NCI-H748 (cell line): ENCODE results near the gene CTIF.
"Not testable (repeated sequence)": the region's sequence is repeated elsewhere in the genome, so short reads cannot be mapped to it uniquely, and the experiment has no call there.

Source experiments
- DNase-seq: peaks from one replicate; lab custom pipeline; 2025; ENCODE audit not compliant: unreplicated experiment; lab: John Stamatoyannopoulos, UW

The CTIF gene

DNA sequence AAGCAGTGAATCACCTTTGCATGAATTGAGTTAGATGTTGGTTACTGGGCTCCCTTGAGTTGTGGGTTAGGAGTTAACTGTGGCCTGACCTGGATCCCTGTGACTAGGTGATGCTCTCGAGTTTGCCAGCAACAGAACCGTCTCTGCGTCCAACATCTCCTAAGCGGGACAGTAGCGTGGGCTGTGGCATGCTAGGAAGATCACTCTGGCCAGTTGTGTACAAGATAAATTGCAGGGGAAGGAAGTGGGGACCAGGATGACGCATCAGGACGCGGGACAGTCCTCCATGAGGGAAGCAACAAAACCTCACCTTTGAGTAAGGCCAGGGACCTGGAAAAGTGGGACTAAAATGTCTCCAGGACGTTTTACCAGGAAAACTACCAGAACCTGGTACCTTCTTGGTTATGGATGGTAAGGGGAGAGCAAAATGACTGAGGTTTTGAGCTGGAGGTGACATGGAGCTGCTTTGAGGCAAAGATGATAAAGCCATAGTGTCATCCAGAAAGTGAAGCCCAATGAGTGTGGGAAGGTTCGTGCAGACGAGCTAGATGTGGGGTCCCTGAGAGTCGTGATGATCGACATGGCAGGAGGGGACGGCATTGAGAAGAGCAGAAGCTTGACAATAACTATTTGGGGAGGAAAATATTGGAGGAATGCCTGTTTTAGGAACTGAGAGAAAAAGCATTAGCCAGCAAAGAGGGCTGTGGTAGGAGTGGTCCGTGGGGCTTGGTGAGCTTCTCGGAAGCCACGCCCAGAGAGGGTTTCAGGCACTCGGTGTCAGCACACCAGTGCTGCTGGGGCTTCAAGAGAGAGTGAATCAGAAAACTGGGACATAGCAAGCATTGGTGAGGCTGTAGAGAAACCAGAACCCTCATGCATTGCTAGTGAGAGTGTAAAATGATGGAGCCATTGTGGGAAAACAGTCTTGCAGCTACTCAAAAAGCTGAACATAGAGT, 316.9 kb downstream of the CTIF start:
- no peak for DNase-seq

DNA sequence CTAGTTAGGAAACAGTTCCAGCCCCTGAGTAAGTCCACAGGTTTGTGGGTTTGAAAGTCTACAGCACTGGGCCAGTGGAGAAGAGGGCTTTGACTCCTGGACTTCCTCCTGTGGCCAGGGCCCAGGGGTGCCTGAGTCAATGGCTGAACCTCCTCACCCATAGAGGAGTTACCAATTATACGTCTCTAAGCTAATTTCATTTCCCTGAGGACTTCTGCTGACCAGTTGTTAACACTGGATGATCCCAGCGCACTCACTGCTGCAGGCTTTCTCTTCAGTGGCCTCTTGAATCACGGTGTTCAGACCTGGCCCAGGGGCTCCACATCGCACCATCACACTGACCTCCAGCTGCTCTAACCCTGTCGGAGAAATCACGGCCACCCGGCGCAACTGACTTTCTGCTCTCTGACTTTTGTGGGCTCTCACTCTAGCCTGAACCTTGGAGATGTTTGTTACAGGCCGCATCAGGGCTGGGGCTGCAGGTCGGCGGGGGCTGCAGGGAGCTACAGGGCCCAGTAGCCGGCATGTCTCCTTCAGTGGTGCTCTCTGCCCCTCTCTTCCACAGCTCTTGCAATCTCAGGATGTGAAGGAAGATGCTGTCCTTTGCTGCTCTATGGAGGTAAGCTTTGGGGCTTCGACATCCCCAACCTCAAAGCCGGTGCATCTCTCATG, 318.3 kb downstream of the CTIF start:
- no peak for DNase-seq

DNA sequence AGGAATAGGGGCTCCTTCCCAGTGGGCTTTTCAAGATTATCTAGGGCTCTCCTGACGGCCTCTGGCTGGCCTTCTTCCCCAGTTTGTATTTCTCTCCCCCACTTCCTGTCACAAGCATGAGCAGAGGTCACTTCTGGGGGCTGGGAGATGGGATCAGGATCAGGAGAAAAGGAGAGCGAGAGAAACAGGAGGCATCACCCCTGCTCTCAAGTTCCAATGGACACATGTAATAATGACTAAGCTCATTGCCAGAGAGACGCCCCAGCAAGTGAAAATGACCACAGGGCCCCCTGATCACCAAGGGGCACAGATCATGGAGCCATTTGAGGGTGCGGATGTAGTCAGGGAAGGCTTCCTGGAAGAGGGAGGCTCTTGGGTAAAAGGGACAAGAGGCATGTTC, 319.8 kb downstream of the CTIF start:
- no peak for DNase-seq

DNA sequence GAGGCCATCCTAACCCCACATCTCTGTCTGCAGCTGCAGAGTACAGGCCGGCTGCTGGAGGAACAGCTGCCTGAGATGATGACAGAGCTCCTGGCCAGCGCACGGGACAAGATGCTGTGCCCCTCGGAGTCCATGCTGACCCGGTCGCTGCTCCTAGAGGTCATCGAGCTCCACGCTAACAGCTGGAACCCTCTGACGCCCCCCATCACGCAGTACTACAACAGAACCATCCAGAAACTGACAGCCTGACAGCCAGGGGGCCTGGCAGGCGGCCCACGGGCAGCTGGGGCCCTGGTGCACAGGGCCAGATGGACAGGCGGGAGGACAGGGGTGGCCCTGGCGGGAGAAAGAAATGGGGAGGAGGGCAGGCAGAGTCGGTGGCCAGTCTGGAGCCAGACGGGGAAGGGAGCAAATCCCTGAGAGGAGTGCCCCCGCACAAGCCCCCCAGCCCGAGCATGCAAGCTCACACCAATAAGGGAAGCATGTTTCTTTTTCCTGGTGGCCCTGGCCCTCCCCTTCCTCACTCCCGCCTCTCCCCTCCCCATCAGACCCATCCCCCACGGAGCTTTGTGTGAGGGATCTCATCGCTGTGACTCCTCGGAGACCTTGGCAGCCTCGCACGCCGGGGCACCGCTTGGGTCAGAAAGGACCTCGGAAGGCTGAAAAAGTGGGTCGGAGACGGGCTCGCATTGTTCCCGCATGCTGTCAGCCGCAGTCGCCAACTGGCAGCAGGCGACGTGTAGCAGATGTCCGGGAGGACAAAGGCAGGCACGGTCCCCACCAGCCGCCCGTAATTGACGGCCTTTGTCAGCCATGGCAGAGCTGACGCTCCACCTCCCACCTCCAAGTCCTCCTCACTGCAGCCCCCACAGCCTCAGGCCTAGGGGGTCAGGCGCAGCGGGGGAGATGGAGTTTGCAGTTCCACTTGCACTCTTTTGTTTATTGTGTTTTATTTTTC, 320.8 kb downstream of the CTIF start:
- peak; percentile 27 for DNase-seq

DNA sequence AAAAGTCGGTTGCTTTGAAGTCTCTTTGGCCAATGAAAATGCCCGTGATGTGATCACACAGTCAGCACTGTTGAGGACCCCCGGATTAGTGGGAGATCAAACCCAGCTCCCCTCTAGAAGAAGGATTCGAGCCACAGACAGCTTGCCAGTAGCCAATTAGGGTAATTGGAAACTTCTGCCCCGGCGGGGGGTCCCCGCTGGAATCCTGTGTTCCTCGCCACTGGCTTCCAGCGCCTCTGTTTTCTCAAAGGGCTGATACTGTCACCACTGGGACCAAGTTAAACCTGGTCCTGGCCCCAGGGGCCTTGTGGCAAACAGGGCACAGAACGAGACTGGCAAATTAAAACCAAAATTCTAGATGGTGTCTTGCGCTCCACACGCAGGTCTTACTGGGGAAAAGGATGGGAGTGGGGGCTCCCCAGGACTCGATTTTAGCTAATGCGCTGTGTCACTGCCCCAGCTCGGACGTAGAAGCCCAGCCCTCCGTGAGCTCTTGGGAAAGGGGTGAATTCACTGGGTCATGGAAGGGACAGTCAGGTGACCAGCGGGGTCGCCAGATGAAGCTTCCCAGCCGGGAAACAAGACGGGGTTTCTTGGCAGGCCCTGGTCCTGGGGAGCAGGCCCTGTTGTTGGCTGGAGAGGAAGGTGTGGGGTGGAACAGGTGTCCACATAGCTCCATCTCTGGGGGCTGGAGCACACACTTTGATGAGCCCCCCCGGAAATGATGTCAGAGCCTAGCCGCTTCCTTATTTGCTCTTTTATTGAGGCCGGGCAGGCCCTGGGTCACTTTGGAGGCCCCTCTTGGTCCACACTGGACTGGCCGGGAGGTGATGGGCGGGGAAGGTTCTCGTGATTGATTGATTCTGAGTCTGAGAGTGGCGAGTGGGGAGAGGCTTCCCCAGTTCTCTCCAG, 321.7 kb downstream of the CTIF start:
- peak; percentile 21 for DNase-seq

DNA sequence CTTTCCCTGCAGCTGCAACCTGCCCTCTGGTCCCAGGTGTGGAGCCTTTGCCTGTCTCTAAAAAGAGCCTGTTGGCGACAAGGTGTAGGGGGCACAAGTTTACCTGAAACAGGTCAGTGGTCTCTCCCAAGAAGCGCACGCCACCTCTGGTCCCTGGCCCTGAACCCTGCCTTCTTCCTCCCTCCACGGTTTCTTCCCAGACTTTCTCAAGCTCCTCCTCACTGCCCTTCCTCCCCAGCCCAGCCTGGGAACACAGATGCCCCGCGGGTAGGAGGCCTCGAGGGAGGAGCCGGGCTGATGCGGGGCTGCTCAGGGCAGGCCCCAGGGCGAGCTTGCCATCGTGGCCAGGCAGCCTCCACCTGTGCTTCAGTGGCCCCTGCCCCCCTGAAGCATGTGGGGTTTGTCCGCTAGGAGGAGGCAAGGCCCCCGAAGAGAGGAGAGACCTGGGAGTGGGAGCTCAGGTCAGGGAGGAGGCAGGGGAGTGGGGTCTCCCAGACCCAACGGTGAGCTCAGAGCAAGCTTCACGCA, 322.4 kb downstream of the CTIF start:
- DNase-seq, result no peak

DNA sequence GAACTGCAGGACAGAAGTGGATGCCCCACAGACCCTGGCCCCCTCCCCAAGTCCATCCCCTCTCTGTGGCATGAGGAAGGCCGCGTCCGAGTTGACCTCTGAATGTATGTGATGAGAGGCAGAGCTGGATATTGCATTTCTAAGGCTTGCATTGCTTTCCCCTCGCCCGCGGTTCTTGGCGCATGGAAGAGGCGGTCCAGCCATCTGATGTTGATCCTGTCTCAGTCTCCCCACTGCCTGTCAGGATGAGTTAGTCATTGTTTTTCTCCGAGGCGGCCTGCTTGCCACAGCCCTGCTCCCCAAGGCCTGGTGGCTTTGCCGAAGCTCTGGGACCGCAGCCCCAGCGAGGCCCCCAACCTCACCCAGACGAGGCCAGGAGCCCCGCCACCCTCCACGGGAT, 323.3 kb downstream of the CTIF start:
- DNase-seq, result no peak

DNA sequence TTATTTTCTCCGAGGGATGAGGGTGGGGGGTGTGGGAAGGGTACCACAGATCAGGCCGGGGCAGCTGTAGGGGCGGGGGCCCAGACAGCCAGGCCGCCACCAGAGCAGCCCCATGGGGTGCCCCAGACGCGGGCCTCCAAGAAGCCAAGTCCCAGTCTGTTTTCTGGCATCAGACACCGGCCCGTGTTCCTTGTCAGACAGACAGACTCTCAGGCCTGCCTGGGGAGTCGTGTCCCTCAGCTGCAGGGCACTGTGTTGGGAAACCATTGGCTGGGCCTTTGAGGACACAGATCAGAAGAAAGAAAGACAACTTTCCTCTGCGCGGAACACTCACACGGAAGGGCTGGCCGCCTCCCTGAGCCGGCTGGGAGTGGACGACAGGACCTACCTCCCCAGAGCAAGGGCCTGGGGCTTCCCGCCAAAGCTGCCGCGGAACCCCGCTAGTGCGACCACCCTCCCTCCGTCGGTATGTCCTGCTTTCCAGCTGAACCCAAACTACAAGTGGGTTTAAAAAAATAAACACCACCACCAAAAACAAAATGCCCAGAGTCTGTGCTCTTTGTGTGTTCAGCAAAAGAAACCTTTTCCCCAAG, 323.9 kb downstream of the CTIF start:
- no peak for DNase-seq

DNA sequence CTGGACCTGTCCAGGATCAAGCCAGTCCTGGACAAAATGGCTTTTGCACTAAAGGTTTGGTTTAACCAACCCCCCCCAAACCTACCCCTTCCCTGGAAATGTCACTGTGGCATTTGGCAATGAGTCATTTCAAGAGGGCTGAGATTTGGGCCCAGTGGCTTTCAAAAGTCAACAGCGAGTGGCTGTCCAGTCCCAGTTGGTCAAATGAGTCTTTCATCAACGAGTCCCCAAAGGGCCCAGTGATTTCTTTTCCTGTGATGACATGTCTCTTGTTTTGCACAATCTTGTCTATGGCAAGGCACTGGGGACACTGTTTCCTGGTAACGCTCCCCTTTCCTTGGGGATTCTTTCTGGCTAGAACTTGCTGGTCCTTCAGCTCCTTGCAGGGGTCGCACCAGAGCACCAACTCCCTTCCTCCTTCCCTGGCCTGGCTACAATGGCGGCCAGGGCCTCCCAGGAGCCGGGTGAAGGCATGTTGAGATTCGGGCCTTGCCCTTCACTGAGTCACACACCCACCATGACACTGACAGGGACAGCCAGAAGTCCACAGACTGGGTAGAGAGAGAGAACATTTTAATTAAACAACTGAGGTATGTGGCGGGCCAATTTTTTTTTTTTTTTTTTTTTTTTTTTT, 324.7 kb downstream of the CTIF start:
- DNase-seq, result no peak

DNA sequence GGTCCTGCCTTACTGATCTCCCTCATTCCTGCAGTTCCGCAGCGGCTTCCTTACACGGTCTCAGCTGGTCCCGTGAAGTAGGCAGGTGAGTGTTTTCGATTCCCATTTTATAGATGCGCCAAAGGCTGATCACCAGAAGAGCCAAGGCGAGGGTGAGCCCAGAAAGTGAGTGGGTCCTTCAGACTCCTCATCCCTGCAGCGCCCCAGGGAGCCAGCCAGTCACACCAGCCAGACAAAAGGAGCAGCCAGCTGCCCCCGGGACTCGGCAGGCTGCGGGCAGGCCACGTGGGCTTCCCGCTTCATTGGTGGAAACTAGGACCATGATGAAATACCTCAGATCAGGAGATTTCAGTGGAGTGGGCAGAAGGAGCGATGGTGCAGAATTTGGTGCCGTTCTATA, 326.0 kb downstream of the CTIF start:
- DNase-seq, result no peak

DNA sequence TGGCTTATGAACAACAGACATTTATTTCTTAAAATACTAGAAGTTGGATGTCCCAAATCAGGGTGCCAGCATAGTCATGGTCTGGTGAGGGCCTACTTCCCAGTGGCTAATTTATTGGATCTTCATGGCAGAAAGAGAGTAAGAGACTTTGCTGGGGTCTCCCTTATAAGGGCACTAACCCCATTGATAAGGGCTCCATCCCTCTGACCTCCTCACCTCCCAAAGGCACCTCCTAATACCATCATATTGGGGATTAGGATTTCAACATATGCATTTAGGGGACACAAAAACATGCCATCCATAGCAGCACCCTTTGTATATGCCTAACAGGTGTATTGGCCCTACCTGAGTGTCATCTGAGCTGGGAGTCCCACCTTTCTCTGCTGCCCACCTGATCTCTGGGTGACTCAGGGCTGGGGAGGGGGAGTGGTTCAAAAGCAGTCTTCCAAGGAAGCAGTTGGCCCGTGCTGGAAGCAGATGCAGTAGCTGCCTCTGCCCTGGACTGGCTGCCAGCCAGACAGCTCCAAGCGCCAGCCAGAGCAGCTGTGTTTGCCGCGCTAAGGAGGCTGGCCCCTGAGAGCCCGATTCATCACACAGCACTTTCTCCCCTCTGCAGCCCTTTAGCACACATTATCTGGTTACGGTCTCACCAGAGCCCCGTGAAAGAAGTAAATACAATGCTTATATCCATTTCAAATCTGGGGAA, 327.4 kb downstream of the CTIF start:
- DNase-seq, result peak; percentile 82

DNA sequence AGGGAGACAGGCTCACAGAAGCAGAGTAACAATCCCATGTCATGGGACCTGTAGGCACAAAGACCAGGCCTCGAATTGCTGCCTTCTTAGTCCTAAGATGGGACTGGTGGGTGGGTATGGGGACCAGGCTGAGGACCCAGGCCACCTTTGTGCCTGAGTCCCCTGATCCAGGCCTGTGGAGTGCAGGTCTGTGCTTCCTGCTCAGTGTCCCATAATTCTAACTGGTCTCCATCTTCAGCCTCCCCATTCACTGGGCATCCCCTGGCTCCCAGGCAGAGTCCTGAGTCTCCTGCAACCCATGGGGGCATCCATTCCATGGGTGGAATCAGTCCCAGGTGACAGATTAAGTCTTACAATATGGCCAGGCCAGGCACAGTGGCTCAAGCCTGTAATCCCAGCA, 328.0 kb downstream of the CTIF start:
- no peak for DNase-seq

DNA sequence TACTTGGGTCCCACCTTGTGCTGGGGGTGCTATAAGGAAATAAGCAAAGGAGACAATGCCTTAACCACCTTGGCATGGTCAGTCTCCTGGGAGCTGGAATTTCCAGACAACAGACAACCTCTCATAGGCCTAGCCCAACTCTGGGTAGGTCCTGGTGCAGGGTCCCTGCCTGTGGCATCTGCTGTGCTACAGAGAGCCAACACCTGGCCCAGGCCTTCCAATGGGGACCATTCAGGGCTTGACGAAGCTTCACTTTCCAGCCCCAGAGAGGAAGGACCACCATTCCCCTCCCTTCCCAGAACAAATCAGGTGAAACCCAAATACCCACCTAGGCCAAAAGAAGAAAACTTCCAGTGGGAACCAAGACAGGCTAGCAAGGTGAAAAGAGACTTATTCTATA, 329.1 kb downstream of the CTIF start:
- DNase-seq, result no peak

DNA sequence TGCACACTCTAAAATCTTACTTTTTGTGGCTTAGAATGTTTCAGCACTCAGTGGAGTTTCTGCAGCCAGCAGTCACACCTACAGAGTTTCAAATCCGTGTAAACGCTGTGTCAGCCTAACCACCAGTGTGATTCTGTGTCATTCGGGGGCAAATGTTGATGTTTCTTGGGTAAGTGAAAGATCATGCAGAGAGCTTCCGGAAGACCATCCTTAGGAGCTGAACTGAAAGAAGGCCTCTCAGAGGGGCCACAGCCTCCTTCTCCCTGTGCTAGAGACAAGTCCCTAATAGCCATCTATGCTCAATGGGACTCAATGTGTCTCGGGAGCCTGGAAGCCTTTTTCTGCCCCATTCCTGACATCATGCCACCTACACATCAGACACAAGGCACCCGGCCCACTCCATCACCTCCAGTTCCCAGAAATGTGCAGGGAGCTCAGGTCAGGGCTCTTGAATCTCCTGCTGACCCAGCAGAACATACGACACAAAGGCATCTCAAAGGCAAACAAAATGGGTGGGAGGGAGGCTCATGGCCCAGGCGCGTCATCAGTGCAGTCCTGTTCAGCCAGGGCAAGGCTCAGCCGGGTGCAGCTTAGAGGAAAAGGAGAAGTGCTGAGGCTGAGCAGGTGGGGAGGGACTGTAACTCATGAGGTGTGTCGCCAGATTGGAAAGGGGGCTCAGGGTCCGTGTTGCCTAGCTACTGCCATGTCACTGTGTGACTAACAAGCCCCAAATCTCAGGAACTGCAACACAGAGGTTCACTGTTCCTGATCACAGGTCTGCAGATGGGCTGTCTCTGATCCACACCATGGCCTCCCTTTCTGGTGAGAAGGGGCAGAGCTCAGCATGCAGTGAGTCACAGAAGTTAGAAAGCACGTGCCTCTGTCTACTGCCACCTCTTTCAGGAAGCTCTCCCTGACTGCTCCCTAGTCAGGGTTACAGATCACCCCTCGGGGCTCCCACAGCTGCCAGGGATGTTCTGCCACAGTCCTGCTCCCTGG, 329.9 kb downstream of the CTIF start:
- no peak for DNase-seq

DNA sequence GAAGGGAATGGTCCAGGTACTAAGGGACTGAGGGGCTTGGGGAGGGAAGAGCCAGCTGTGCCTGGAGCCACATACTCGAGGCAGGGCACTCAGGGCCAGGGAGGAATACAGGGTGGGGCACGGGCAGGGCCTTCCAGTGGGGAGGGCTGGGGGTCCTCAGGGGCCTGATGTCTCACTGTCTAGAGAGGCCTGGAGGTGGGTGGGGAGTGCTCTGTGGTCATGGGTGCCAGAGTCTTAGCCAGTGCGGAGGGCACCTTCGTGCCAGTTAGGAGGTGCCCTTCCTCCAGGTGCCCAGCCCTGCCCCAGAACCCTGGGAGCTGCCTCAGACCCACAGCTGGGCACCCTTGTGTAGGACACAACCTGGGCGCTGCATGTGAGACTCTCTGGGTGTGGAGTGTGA, 330.8 kb downstream of the CTIF start:
- no peak for DNase-seq

DNA sequence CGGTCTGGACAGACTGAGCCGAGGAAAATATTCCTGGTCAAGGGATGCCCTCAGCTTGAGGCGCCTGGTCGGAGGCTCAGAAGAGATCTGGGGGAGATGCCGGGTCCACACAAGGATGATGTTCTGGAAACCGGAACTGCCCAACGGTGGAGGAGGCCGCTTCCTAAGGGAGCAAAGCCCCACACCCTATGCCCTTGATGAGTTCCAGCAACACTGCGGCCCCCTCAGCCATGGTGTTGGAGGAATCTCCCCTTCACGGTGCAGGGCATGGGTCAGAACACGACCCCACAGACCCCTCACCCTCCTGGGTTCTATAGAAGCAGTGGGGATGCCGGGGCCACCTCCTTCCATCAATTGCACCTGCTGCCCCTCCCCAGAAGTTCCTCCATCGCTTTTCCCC, 332.1 kb downstream of the CTIF start:
- DNase-seq, result not testable (repeated sequence)
